Putamen (tissue), 1 donor: Measurements from ENCODE around the gene CSNK1D.

Source experiments
- DNase-seq: peaks from one replicate; pipeline ENCODE4 v3.0.0-alpha.2; 2016; ENCODE audit warnings: low spot score

Gene CSNK1D

DNA sequence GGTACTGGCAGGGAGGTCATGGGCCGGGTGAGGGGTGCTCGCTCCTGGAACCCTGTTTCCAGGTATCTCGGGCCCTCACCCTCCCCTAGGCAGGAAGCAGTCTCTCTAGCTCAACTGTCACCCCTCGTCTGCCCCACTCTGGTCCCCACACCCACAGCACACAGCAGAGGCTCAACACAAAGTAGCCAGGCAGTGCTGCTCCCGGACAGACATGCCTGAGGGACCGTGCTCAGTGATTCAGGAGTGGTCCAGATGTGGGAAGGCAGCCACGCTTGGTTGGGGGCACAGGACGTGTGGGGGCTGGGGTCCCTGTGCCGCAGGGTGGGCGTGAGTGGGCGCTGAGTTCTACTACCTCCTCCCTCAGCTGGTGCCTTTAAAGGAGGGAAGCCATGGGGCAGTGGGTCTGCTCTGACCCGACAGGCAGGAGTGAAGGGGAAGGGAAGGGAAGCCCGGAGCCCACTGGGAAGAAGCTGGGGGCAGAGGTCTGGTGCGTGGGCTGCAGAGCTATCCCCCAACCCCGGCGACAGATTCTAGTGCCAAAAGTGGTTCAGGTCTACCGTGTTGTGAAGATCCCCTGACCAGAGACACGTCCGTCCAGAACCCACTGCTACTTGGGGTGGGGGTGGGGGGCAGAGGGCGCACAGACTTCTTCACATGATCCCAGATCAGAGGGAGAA, 32.9 kb downstream of the CSNK1D start:
- no peak for DNase-seq

DNA sequence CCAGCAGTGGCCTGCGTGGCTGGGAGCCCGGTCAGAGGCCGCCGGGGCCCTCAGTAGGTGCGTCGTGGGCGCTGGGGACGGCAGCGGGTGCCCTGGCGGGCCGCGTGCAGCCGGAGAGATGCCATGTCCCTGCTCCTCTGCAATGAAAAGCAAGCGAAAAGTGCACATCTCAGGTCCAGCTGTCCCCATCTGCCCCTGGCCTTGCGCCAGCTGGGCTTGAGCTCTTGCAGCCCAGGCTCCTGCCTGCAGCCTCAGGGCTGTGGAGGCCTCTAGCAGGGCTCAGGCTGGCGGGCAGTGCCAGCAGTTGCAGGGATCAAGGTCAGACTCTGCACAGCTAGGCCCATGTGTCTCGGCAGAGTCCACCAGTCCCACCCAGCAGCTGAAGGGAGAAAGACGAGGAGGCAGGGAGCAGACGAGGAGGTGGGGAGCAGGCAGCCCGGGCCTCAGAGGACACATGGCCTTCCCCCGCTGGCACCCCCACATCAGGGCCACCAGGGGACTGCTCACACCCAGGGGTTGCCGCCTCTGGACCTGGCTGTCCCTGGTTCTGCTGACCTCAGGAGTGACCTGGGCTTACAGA, 33.5 kb downstream of the CSNK1D start:
- no peak for DNase-seq

GRCh38 chr17:82239401-82239925, 34.0 kb downstream of the CSNK1D start:
- DNase-seq, result no peak

DNA sequence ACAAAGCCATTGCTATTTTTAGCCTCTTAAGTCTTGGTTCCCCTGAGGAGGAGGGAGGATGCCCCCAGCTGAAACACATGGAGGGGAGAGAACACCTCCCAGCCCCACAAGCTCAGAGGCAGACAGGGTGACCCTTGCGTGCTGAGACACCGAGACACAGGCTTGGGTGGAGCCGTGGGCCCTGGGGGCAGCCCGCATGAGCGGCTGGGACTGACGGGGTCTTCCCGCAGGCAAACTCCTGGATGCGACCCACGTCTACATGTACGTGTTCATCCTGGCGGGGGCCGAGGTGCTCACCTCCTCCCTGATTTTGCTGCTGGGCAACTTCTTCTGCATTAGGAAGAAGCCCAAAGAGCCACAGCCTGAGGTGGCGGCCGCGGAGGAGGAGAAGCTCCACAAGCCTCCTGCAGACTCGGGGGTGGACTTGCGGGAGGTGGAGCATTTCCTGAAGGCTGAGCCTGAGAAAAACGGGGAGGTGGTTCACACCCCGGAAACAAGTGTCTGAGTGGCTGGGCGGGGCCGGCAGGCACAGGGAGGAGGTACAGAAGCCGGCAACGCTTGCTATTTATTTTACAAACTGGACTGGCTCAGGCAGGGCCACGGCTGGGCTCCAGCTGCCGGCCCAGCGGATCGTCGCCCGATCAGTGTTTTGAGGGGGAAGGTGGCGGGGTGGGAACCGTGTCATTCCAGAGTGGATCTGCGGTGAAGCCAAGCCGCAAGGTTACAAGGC, 34.9 kb downstream of the CSNK1D start:
- peak; percentile 70 for DNase-seq

DNA sequence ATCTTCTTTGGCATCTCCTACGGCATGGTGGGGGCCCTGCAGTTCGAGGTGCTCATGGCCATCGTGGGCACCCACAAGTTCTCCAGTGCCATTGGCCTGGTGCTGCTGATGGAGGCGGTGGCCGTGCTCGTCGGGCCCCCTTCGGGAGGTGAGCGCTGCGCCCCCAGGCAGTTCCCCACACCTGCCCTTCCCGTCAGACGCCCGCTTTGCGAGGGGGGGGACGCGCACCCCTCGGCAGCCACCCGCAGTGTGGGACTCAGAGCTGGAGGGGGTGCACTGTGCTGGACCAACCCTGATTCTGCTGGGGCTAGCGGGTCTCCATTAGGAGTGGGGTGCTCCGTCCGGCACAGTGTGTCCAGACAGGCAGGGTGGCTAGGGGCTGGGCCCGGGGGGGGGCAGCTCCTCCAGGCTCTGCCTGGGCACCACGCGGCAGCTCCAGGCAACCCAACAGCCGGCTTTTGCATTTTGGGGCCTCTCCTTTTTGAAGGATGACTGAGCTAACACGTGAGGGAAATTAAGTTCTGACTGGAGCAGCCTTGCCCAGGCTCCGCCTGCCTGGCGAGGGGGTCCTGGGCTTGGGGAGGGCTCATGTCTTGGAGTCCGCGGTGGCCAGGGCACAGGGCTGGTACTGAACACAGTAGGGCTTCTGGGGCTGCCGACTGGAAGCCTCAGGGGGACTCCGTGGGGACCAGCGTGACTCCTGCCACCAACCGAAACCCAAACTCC, 35.6 kb downstream of the CSNK1D start:
- no peak for DNase-seq

GRCh38 chr17:82237083-82237745, 36.3 kb downstream of the CSNK1D start:
- DNase-seq, result no peak

GRCh38 chr17:82236142-82236971, 37.1 kb downstream of the CSNK1D start:
- no peak for DNase-seq

DNA sequence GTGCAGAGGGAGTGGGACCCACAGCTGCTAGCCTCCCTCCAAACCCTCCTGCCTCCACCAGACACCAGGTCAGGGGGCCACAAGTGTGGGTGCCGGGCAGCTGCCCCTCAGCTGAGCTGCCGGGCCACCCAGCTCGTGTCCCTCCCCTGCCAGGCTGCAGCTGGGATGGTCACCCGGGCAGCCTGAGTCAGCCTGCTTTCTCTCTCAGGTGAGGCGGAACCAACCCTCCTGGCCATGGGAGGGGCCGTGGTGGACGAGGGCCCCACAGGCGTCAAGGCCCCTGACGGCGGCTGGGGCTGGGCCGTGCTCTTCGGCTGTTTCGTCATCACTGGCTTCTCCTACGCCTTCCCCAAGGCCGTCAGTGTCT, 37.7 kb downstream of the CSNK1D start:
- no peak for DNase-seq

DNA sequence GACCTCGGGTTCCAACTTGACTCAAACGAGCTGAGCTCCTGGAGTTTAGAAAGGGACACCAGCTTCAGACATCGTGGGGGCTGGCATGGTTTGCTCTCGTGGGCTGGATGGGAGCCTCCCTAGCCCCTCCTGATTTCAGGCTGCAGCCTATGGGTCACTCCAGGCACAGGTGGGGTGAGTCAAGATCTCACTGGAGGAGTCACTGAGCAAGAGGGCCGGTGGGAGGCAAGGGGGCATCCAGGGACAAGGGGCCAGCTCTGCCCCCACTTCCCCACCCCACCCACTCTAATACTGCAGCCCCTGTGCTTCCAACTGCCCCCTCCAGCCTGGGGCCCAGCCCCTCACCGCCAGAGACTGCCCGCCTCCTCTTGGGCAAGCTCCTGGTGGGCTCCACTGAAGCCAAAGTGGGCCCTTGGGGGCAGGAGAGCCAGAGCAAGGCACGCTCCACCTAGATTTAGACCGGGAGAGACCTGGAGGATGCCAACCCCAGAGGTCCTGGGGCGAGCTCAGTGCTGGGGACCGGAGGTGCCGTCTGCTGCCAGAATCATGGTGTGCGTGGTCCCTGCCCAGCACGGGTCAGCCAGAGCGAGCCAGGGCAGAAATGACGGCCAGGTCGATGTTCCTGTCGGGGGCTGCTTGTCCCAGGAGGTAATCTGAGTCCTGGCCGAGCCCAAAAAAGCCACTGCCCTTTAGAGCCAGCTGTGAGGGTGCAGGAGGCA, 38.3 kb downstream of the CSNK1D start:
- DNase-seq, result no peak

GRCh38 chr17:82234211-82235055, 39.1 kb downstream of the CSNK1D start:
- DNase-seq, result no peak

- no peak for DNase-seq
Measured at GRCh38 chr17:82232876-82233785, 40.4 kb downstream of the CSNK1D start.

DNA sequence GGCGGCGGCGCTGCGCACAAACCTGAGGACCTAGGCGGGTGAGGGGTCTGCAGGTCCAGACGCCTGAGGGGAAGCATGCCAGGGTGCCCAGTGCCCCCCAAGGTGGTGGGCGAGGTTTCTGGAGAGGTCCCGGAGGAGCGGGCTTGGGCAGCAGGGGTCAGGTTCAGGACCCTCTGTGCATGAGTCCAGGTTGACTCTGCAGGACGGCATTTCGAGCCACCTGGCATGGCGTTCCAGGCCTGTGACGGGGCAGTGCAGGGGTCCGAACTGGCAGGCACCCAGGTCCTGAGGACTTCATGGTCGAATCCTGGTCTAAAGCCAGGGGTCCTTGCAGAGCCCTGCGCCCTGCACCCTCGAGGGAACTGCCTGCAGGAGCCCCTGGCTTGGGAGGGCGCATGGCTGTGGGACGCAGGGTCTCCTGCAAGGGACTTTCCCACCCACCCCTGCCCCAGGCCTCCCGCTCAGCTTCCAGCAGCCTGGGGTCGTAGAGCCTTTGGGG, 41.1 kb downstream of the CSNK1D start:
- no peak for DNase-seq

DNA sequence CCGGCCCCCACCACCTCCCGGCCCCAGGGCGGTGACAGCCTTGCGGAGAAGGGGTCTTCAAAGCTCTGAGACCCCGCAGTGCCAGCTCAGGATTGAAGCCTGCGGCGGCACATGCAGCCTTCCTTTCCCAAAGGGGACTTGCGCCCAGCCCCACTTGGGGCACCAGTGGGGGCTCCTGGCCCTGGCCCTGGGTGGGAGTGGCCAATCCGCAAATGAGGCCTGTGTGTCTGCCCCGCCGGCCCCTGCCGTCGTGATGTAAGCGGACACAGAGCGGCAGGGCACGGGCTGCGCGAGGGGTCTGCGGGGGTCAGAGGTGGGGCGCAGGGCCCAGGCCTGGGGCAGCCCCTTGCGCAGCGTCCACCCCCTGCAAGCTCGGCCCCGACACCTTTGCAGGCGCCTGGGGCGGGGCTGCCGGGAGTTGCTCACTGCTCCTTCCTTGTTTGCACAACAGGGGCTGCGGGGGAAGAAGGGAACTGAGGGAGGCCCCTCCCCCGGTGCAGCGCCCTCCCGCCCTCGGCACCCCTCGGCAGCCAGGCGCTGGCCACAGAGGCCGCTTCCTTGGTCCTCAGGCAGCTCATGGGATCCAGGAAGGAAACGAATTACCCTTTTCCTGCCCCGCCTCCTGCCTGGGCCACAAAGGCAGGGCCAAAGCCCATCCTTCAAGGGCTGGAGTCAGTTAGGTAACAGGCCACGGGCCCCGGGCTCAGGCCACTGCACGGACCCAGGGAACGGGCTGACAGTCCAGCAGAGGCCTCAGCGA, 41.8 kb downstream of the CSNK1D start:
- DNase-seq, result no peak

DNA sequence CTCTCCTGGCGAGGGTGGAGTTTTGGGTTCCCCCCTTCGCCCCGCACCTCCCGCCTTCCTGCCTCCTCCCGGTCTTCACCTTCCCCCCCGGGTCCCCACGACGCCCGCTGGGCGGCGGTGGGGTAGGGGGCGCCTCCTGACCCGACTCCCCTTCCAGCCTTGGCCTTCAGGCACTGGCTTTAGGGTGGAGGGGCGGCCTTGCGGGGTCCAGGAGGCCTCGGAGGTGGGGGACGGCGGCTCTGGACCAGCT, 42.3 kb downstream of the CSNK1D start:
- DNase-seq, result no peak

DNA sequence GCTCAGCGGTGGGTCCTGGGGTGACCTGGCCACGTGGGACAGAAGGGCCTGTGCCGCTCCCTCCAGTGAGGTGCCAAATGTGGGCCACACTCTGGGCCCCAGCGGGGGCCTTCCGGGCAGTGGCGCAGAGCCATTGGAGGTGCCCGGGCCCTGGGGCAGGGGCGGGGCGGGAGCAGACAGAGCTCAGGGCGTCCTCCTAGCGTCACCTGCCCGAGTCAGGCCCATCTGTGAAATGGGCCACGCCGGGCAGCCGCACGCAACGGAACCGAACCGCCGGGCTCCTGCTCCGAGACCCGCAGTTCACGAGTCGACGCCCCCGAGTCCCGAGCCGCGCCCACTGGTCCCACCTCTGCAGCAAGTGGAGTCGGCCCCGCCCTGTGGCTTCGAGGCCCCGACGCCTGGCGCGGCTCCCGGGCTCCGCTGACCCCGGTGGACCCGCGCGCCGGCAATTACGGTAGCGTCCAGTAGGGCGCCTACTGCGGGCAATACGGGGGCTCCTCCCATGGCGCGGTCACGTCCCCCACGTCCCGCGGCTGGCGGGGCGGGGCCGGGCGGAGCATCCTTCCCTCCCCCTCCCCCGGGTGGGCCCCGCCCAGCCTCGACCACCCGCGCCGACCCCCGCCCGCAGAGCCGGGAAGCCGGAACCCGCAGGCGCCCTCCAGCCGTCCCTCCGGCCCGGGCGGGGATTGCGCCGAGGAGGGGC, 42.7 kb downstream of the CSNK1D start:
- no peak for DNase-seq

GRCh38 chr17:82229698-82230608, 43.5 kb downstream of the CSNK1D start:
- no peak for DNase-seq
